ENCODE measurements around the gene ADAM10.
"Not testable (repeated sequence)": the region's sequence is repeated elsewhere in the genome, so short reads cannot be mapped to it uniquely, and the experiment has no call there.

ADAM10 gene, protein sequence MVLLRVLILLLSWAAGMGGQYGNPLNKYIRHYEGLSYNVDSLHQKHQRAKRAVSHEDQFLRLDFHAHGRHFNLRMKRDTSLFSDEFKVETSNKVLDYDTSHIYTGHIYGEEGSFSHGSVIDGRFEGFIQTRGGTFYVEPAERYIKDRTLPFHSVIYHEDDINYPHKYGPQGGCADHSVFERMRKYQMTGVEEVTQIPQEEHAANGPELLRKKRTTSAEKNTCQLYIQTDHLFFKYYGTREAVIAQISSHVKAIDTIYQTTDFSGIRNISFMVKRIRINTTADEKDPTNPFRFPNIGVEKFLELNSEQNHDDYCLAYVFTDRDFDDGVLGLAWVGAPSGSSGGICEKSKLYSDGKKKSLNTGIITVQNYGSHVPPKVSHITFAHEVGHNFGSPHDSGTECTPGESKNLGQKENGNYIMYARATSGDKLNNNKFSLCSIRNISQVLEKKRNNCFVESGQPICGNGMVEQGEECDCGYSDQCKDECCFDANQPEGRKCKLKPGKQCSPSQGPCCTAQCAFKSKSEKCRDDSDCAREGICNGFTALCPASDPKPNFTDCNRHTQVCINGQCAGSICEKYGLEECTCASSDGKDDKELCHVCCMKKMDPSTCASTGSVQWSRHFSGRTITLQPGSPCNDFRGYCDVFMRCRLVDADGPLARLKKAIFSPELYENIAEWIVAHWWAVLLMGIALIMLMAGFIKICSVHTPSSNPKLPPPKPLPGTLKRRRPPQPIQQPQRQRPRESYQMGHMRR

DNA sequence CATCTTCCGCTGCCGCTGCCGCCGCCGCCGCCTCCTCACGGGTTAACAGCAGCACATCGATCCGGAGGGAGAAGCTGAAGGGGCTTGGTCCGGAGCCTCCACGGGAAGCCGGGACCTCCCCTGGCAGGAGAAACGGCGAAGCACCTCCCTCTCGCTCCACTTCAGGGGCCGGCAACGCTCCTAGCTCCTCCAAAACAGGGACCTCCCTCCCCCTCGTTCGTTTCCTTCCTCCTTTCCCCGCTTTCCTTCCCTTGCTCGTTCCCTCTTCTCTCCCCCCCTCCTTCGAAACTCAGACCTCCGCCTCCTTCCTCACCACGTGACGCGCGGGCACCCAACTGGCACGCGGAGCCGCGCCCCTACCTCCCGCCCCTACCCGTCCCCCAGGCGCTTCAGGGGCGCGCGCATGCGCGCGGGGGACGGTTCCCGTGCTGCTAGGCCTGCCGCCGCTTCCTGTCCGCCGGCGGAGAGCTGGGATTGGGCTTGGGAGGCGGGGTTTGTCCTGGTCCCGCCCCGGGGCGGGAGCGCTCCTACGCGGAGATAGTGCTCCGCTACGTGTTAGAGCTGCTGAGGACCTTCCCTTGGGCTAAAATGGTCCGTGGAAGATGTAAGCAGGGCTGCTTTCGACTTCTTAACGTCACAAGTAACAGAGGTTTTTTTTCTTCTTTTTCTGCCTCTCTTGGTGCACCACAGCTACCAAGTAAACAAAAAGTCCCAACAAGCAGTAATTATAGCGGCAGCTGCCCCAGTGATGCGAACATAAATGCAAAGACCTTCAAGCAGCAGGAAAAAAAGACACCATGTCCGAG, at the start of gene ADAM10:
Gene ADAM10, minus strand, starts transcription at position 176 of the 806 bp plus-strand sequence. Its CDS starts 173 bp downstream, at position 3.
- peak; percentile 99 for DNase-seq (ENCODE audit: low read depth)

DNA sequence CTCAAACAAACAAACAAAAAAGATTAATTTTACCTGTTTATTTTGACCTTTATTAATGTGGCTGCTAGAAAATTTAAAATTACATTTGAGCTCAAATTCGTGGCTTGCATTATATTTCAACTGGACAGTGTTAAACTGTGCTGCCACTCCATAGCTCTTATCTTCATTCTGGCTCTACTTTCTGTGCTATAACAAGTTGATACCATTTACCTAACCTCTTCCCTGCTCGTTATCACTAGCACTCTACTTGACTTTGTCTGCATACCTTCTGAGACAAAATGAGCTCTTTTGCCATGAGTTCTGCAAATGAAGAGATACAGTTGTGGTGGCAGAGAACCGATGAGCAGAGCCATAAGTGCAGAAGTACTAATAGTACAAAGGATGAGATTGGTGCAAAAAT, 48.0 kb upstream of the ADAM10 start:
- no peak for DNase-seq (ENCODE audit: low read depth)

DNA sequence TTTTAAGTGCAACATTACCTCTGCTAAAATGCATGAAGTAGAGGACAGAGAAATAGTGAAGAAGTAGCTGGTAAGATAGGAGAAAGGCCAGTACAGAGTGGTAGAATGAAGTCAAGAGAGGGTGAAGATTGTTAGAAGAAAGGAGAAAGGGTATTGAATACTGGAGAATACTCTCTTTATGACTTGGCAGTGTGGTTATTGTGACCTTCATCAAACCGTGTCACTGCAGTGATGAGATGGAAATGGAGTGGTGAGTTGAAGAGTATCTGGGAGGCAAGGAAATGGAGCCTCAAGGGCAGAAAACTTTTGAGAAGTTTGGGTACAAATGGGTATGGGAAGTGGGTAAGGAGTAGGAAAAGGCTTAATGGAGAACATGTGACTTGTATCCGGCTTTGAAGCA, 46.3 kb upstream of the ADAM10 start:
- DNase-seq (ENCODE audit: low read depth): no peak

DNA sequence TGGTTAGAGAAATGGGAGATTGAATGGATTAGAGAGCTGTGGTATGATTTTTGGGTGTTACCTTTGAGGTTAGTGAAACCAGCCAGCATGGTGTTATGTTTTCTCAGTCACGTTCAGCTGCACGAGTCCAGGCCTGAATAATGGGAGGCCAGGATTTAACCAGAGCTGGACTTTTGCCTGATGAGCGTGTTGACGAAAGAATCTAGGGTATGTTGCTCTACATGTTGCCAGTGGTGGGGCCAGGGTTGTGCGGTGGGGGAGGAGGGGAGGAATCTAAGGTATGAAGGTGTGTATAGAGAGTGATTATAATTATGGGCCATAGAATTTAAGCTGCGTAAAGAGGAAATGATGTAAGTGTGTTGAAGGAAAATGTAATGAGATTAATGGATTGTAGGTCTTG, 44.4 kb upstream of the ADAM10 start:
- no peak for DNase-seq (ENCODE audit: low read depth)

DNA sequence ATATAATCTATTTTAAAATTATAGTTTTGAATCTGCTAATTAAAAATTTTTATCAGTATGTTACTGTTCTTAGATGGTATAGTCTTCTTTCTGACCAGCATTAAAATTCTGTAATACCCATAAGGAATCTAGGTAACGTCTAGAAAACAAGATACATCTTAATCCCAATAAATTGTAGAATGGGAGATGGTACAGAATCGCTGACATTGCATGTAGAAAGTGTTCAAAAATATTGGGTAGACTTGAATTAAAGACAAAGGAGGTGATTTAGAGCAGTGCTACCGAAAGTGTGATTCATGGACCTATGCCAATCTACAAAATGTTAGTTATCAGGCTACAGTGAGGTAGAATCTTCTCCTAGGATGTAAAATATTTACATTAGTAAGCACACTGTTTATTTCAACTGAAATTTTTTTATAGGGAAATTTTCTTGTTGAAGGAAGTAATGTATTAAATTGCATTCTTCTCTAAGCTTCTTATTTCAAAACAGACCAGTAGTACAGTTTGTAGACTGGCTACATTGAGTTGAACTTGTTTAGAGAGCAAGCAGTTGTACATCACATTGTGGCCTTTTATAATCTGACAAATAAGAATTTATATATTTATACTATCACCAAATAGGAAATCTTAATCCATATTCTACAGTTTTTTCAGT, 38.7 kb upstream of the ADAM10 start:
- peak; percentile 36 for DNase-seq (ENCODE audit: low read depth)

DNA sequence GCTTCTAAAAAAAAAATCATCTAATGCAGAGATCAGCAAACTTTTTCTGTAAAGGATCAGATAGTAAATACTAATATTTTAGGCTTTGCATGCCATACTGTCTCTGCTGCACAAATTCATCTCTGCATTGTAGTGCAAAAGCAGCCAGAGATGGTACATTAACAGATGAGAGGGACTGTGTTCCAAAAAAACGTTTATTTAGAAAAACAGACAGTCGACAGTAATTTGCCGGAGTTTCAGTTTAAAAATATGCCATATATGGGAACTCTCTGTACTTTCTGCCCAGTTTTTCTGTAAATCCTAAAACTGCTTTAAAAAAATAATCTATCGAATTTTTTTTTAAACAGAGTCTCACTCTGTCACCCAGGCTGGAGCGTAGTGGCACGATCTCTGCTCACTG, 35.8 kb upstream of the ADAM10 start:
- no peak for DNase-seq (ENCODE audit: low read depth)

DNA sequence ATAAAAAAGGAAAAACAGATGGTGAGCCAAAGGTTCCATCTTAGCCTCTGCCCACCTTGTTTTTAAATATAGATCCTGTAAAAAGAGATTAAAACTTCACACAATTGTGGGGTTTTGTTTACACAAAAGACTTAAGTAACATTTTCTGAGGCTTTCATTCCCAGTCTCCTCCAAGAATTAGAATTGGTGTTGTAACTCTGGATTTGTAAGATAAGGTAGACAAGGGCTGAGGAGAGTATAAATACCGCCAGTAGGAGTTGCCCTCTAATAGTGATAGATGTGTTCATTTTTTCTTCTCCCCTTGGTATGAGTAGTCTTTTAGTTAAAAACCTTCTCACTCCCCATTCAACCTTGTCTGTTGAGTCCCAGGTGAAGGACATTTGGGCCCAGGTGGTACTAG, 30.0 kb upstream of the ADAM10 start:
- no peak for DNase-seq (ENCODE audit: low read depth)

DNA sequence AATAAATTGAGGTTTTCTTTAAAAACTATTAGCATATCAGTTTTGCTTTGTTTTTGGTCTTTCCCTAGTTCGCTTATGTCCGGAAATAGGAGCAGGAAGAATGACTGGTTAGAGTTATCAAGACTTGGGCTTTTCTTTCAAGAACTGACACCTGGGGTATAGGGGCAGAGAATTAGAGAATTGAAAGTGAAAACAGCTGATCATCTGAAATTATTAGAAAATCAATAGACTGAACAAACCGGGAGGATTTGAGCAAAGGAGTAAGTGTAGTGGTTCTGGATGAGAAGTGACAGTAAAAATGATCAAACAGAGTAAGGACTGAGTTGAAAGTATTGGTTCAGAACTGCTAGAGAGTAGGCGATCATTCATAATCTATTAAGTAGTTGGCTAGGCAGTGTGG, 27.6 kb upstream of the ADAM10 start:
- DNase-seq (ENCODE audit: low read depth): no peak

DNA sequence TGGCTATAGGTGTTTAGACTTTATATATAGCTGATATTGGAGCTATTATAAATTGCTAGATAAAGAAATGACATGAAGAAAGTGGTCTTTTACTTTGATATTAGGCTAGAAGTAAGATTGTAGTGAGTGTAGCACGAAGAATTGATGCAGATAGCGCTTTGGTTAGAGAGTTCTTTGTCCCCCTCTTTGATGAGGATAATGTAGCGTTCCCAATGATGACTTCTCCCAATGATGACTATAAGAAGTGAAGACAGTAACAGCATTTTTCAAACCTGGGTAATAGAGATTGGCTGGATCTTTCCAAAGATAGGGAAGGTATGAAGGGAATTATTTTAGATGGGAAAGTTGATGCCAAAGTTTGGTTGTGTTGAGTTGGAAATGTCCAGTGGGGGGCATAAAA, 25.9 kb upstream of the ADAM10 start:
- DNase-seq (ENCODE audit: low read depth): no peak

DNA sequence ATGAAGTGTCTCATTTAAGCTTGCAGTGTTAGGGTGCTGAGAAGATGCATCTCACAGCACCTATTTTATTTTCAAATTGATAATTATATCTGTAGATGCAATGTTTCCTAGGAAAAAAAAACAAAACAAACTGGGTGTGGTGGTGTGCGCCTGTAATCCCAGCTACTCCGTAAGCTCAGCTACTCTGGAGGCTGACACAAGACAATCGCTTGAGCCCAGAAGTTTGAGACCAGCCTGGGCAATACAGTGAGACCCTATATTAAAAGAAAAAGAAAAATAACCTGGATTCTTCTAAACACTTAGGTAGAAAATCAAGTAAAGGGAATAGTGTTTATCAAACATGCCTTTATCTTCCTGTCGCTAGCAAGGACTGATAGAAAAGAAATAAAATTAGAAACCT, 23.5 kb upstream of the ADAM10 start:
- DNase-seq (ENCODE audit: low read depth): no peak

DNA sequence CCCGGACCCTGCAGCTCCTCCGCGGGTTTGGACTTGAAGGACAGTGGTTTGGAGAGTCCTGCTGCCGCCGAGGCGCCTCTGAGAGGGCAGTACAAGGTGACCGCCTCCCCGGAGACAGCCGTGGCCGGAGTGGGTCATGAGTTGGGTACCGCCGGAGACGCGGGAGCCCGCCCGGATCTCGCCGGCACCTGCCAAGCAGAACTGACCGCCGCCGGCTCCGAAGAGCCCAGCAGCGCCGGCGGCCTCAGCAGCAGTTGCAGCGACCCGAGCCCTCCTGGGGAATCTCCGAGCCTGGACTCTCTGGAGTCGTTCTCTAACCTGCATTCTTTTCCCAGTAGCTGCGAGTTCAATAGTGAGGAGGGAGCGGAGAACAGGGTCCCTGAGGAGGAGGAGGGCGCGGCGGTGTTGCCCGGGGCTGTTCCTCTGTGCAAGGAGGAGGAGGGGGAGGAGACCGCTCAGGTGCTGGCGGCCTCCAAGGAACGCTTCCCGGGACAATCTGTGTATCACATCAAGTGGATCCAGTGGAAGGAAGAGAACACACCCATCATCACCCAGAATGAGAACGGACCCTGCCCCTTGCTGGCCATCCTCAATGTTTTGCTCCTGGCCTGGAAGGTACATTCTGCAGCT, 22.2 kb upstream of the ADAM10 start:
- DNase-seq (ENCODE audit: low read depth): no peak

DNA sequence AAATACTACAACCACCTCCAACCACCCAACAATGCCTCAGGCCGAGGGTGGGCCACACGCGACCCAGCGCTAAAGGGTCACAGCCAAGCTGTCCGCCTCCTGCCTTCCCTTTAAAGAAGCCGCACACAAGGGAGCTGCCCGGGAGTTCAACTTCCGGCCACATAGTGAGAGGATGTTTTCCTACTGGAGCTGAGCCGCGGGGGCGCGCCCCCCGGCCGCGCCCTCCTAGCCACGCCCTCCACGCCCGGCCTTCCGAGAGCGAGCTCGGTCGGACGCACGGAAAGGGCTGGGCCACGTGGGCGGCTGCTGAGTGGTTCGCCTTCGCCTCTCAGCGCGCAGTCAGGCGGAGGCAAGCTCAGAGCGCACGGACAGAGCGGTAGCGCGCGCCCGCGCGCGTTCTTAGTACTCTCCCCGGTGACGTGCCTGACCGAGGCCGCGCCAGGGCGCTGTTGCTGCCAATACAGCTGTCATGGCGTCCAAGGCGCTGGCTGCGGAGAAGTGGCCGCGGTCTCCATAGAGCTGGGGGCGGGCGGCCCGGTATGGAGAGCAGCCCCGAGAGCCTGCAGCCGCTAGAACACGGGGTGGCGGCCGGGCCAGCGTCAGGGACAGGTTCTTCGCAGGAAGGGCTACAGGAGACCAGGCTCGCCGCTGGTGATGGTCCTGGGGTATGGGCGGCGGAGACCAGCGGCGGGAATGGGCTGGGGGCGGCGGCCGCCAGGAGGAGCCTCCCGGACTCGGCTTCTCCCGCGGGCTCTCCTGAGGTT, 21.5 kb upstream of the ADAM10 start, which contains the start of gene MINDY2:
Gene MINDY2, plus strand, starts transcription at position 446 of the 764 bp plus-strand sequence. Its CDS starts 94 bp downstream, at position 540.
- DNase-seq (ENCODE audit: low read depth): peak; percentile 100

DNA sequence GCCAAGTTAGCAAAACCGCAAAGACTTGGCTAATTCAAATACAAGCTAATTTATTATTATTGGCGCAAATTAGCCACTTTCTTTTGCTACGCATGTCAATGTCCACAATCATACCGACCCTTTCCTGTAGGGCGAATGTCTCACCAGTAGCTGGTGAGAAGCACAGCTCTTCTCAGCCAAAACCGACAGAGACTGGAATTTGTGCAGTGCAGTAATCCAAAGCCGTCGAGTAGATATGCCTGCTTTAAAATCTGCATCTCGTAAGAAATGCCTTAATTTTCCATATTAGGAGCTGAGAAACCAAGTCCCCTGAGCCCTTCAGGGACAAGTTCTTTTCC, 21.0 kb upstream of the ADAM10 start:
- peak; percentile 91 for DNase-seq (ENCODE audit: low read depth)

DNA sequence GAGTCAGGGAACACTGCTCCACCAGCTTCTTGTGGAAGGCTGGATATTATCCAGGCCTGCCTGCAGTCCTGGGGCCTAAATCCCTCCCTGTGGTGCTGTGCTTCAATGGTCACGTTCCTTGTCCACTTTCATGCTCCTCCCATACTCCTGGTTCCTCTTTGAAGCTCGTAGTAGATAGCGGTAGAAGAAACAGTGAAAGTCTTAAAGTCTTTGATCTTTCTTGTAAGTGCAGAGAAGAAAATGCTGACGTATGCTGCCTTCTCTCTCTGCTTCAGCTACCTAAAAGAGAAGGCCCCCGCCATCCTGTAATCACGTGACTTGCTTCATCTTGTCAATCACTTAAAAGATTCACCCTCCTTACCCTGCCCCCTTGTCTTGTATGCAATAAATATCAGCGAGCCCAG, 19.1 kb upstream of the ADAM10 start:
- DNase-seq (ENCODE audit: low read depth): not testable (repeated sequence)

DNA sequence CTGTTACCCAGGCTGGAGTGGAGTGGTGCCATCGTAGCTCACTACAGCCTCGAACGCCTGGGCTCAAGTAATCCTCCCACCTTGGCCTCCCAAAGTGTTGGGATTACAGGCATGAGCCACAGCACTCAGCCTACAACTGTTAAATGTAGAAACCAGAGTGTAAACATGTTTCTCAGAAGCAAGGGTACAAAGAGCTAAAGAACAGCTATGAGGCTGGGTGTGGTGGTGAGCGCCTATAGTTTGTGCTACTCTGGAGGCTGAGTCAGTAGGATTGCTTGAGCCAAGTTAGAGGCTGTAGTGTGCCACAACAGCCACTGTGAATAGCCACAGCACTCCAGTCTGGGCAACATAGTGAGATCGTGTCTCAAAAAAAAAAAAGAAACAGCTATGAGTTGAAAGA, 16.8 kb upstream of the ADAM10 start:
- DNase-seq (ENCODE audit: low read depth): no peak

DNA sequence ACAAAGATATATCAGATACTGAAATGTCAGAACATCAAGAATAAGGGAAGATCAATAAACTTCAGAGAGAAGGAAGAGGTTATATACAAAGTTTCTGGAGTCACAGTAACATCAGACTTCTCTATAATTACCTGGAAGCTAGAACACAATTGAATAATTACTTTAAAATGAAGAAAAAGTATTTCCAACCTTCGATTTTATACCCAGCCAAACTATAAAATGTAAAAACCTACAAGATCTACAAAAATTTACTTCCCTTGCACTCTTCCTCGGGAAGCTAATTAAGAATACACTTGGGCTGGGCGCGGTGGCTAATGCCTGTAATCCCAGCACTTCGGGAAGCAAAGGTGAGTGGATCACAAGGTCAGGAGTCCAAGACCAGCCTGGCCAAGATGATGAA, 15.0 kb upstream of the ADAM10 start:
- no peak for DNase-seq (ENCODE audit: low read depth)

DNA sequence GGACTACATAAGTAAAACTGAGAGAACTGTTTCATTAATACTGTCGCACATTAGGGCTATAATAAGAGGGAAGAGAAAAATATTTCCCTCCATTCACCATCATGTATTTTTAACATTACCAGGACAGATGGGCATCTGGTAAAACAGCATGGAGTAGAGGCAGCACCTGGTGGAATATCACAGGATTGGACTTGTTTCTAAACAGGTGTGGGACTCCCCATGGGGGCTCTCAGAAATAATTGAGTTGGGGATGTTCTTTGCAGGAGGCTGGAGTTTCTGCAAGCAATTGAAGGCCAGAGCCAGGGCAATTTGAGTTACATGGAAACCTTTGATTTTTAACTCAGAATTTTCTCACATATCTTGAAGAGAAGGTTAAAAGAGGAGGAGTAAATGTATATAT, 13.2 kb upstream of the ADAM10 start:
- DNase-seq (ENCODE audit: low read depth): no peak

DNA sequence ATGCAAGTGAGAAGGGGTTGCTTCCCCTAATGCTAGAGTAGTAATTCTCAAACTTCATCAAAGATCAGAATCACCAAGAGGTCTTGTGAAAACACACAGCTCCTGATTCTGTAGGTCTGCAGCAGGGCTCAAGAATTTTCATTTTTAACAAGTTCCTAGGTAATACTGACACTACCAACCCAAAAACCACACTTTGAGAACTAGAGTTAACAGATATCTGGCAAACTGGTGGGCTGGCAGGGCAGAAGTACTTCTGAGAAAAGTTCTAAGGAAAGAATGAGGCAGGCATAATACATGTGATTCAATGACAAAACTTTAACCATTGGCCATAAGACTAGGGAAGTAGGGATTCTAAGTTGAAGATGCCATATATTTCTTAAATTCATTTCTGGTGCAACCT, 12.8 kb upstream of the ADAM10 start:
- DNase-seq (ENCODE audit: low read depth): no peak

DNA sequence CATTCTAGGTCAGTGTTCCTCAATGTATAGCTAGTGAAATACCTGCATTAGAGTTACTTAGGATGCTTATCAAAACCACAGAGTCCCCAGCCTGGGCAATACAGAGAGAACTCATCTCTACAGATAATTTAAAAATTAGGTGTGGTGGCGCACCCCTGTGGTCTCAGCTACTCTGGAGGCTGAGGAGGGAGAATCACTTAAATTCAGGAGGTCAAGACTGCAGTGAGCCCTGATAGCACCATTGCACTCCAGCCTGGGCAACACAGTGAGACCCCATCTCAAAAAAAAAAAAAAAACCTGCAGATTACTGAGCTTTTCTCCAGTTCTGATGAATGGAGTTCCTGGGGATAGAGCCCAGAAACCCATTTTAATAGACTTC, 11.5 kb upstream of the ADAM10 start:
- no peak for DNase-seq (ENCODE audit: low read depth)

DNA sequence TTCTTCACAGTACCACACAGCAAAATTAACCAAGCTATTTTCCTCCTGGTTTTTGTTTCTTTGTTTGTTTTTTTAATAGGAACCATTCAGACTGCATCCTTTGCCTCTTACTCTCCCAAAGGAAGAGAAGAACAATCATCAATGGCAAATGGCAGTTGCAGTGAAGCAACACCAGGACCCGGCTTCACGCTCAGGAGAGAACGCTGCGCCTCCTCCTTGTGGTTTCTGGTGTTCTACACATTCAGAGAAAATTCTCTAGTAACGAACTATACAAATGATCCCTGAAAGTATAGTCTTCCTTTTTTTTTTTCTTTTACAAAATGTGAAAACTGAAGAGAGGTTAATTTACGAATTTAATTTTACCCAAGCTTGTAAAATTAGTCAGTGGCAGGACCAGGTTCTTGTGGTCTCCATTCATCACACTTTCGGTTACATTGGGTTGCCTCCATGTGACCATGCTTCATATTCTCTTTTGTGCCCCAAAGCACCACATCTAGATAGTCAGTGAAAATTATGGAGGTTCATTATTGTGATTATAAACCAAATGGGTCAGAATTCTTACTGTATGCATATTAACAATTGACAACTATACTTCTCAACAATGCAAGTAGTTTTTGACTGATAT, 11.0 kb upstream of the ADAM10 start:
- no peak for DNase-seq (ENCODE audit: low read depth)
